Gastroesophageal sphincter (tissue), 3 donors: ENCODE measurements around the gene IKZF1.

ENCODE experiments used
- EP300 ChIP-seq: sonication (generic); formaldehyde crosslinking; IDR thresholded peaks from one replicate; pipeline ENCODE4 v1.6.1; 2017; ENCODE audit warnings: antibody characterized with exemption, mild to moderate bottlenecking
- POLR2A ChIP-seq, 2 donors: fragments of 450-650 bp; IDR thresholded peaks; one replicate each; pipeline ENCODE4 v1.6.1; 2017; ENCODE audit warnings: antibody characterized with exemption in 2 of 2, mild to moderate bottlenecking in 2 of 2, moderate library complexity in 1 of 2
- POLR2AphosphoS5 ChIP-seq: sonication (generic); formaldehyde crosslinking; IDR thresholded peaks from one replicate; pipeline ENCODE4 v1.6.1; 2017; ENCODE audit warnings: antibody characterized with exemption
- TF ChIP-seq, protein P1 (sequence below), 4 experiments: fragments of 200-600 bp in 2 of 4; fragments of 450-650 bp in 2 of 4; sonication (generic) in 1 of 4; IDR thresholded peaks; one replicate each; pipeline ENCODE4 v1.5.1; 2017 to 2019; ENCODE audit warnings: antibody characterized with exemption in 4 of 4, mild to moderate bottlenecking in 2 of 4, moderate library complexity in 2 of 4

DNA sequence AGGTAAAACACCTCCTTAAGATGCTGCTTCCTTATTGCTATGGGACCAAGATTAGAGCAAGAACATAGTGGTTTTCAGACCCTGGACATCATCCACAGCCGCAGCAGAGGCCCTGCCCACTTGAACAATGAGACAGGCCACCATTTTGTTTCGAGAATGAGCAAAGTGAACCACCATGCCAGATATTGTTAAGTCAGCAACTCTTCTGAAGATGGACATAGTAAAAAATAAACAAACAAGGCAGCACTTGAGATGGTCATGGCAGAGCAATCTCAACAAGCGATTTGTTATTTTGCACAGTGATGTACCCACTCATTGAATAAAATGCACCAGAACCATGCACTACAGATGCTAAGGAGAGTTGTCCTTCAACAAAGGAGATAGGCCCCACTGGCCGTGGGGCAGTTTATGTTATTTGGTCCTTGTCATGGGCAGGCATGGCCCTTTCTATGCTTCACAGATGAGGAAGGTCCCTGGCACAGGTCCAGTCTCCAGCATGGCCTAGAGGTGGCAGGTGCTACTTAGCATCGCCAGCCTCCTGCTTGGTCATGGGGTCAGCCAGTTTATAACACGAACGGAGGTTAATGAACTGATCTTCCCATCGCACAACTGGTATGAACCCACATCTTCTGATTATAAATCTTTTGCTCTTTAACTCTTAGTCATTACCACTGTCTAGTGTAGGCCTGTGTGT, 44.1 kb downstream of the IKZF1 start:
- TF ChIP-seq EP300 = no peak
- TF ChIP-seq, protein P1, sequence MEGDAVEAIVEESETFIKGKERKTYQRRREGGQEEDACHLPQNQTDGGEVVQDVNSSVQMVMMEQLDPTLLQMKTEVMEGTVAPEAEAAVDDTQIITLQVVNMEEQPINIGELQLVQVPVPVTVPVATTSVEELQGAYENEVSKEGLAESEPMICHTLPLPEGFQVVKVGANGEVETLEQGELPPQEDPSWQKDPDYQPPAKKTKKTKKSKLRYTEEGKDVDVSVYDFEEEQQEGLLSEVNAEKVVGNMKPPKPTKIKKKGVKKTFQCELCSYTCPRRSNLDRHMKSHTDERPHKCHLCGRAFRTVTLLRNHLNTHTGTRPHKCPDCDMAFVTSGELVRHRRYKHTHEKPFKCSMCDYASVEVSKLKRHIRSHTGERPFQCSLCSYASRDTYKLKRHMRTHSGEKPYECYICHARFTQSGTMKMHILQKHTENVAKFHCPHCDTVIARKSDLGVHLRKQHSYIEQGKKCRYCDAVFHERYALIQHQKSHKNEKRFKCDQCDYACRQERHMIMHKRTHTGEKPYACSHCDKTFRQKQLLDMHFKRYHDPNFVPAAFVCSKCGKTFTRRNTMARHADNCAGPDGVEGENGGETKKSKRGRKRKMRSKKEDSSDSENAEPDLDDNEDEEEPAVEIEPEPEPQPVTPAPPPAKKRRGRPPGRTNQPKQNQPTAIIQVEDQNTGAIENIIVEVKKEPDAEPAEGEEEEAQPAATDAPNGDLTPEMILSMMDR (IDR thresholded peaks at IDR 0.05) = no peak
- no peak for TF ChIP-seq POLR2AphosphoS5
- no peak for TF ChIP-seq POLR2A (IDR thresholded peaks at IDR 0.05)
